Measurements from ENCODE around the gene MAPT. TPM values are rescaled to one million over a fixed set of nuclear protein-coding genes. Genes with fewer than 3 reads are reported as not detected.

The MAPT gene
- total and polyA plus RNA-seq, 4 donors: 0.27 to 3.8 (median 1.8) TPM

DNA sequence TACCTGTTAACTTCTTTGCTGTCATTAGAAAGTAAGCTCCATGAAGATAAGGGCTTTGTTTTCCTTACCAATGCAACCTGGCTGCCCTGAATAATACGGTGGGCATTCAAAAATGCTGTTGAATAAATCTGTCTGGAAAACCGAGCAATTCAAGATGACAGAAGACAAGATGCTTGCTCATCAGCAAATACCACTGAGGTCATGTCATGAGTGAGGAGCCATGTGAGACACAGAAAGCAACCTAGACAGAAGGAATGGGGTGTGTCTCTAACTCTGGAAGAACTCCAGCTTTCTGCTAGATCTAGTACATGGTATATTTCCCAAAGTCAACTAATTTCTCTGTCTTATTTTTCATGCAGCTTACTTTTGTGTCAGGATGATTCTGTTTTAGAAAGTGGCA lies 168.9 kb downstream of the MAPT start:
- Histone ChIP-seq H3K4me3 (no peak overlapping the region), H3K9me3 (ENCODE audit: control insufficient read depth in 4 of 4, insufficient read depth in 3 of 4, low read length in 3 of 4) (no peaks in the 10 kb centered on the region), H3K27me3 (ENCODE audit: control insufficient read depth in 3 of 3, insufficient read depth in 3 of 3, low read length in 2 of 3) (no peaks in the 10 kb centered on the region), H3K9ac (ENCODE audit: insufficient read depth in 1 of 2, low read length in 2 of 2) (no peak overlapping the region), H3K36me3 (ENCODE audit: control insufficient read depth in 4 of 4, insufficient read depth in 4 of 4, low read length in 4 of 4) (peaks cover 16 to 36% (median 23%) of the 10 kb centered on the region in 4 donors), H3K27ac (ENCODE audit: low read depth in 1 of 2, low read length in 1 of 2) (no peak overlapping the region), H3K4me1 (ENCODE audit: control insufficient read depth in 5 of 5, insufficient read depth in 5 of 5, low read length in 5 of 5) (no peaks in the 10 kb centered on the region)
- DNase-seq: no peak
- no peak for ATAC-seq (ENCODE audit: insufficient read depth, low FRiP score)
- WGBS, 2 donors: 69 to 78% methylated on average over 2 of the region's 2 CpGs
- TF ChIP-seq, protein P1, sequence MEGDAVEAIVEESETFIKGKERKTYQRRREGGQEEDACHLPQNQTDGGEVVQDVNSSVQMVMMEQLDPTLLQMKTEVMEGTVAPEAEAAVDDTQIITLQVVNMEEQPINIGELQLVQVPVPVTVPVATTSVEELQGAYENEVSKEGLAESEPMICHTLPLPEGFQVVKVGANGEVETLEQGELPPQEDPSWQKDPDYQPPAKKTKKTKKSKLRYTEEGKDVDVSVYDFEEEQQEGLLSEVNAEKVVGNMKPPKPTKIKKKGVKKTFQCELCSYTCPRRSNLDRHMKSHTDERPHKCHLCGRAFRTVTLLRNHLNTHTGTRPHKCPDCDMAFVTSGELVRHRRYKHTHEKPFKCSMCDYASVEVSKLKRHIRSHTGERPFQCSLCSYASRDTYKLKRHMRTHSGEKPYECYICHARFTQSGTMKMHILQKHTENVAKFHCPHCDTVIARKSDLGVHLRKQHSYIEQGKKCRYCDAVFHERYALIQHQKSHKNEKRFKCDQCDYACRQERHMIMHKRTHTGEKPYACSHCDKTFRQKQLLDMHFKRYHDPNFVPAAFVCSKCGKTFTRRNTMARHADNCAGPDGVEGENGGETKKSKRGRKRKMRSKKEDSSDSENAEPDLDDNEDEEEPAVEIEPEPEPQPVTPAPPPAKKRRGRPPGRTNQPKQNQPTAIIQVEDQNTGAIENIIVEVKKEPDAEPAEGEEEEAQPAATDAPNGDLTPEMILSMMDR (IDR thresholded peaks at IDR 0.05; ENCODE audit: control extremely low read depth, extremely low read depth): no peak

DNA sequence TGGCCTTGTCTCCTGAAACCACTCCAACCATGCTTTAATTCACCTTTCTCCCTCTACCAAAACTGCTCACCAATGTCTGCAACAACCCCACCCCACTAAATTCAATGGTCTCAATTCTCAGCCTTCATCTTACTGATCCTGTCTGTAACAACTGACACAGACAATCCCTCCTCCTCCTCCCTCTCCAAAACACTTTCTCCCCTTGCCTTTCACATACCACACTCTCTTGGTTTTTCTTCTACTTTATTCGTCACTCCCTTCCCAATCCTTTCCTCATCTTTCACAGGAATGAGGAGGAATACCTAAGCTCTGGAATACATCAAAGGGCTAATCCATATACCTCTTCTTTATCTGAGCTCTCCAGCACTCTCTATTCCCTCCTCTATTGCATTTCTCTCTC lies 170.1 kb downstream of the MAPT start:
- peaks cover 16 to 32% (median 23%) of the 10 kb centered on the region in 4 donors for H3K36me3 ChIP-seq (ENCODE audit: control insufficient read depth in 4 of 4, insufficient read depth in 4 of 4, low read length in 4 of 4)
- TF ChIP-seq, protein P1 (IDR thresholded peaks at IDR 0.05; ENCODE audit: control extremely low read depth, extremely low read depth): no peak
- no peak overlapping the region for H3K27ac ChIP-seq (ENCODE audit: low read depth in 1 of 2, low read length in 1 of 2)

DNA sequence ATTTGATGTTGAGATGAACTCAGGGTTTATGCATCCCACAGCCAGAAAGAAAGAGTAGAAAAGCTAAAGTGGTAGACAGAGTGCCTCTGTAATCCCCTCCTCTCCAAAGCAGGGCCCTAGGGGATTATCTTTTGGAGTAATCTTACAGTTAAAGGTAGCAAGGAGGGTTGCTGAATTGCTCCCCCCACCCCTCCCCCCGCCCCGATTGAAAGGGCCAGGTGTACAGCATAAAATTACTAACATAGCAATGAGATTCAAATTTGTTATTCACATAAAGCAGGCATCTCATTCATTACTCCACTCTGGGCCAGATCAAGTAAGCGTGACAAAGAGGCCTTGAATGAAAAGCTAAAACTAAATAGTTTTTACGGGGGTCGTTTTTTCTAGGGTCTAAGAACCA lies 177.4 kb downstream of the MAPT start:
- Histone ChIP-seq H3K9me3 (ENCODE audit: control insufficient read depth in 4 of 4, insufficient read depth in 3 of 4, low read length in 3 of 4) (no peaks in the 10 kb centered on the region), H3K4me3 (no peak overlapping the region), H3K36me3 (ENCODE audit: control insufficient read depth in 4 of 4, insufficient read depth in 4 of 4, low read length in 4 of 4) (peaks cover 0 to 10% (median 2%) of the 10 kb centered on the region in 4 donors), H3K27ac (ENCODE audit: low read depth in 1 of 2, low read length in 1 of 2) (no peak overlapping the region), H3K4me1 (ENCODE audit: control insufficient read depth in 5 of 5, insufficient read depth in 5 of 5, low read length in 5 of 5) (peaks cover 0 to 8% (median 0%) of the 10 kb centered on the region in 5 donors), H3K27me3 (ENCODE audit: control insufficient read depth in 3 of 3, insufficient read depth in 3 of 3, low read length in 2 of 3) (no peaks in the 10 kb centered on the region), H3K9ac (ENCODE audit: insufficient read depth in 1 of 2, low read length in 2 of 2) (no peak overlapping the region)
- 92 to 95% methylated on average over 5 of the region's 5 CpGs for WGBS, 2 donors
- ATAC-seq (ENCODE audit: insufficient read depth, low FRiP score): no peak
- TF ChIP-seq, protein P1 (IDR thresholded peaks at IDR 0.05; ENCODE audit: control extremely low read depth, extremely low read depth): no peak
- DNase-seq: no peak

More for the DNA sequence above, 170.1 kb downstream of the MAPT start:
- DNase-seq (no peak), ATAC-seq (ENCODE audit: insufficient read depth, low FRiP score) (no peak)
- H3K9me3 ChIP-seq (ENCODE audit: control insufficient read depth in 4 of 4, insufficient read depth in 3 of 4, low read length in 3 of 4): no peaks in the 10 kb centered on the region
- H3K27me3 ChIP-seq (ENCODE audit: control insufficient read depth in 3 of 3, insufficient read depth in 3 of 3, low read length in 2 of 3): no peaks in the 10 kb centered on the region
- no peak overlapping the region for H3K4me3 ChIP-seq
- peaks cover 0 to 1% (median 0%) of the 10 kb centered on the region in 5 donors for H3K4me1 ChIP-seq (ENCODE audit: control insufficient read depth in 5 of 5, insufficient read depth in 5 of 5, low read length in 5 of 5)
- no peak overlapping the region for H3K9ac ChIP-seq (ENCODE audit: insufficient read depth in 1 of 2, low read length in 2 of 2)
- WGBS, 2 donors: 90% methylated on average over 1 of the region's 1 CpG

DNA sequence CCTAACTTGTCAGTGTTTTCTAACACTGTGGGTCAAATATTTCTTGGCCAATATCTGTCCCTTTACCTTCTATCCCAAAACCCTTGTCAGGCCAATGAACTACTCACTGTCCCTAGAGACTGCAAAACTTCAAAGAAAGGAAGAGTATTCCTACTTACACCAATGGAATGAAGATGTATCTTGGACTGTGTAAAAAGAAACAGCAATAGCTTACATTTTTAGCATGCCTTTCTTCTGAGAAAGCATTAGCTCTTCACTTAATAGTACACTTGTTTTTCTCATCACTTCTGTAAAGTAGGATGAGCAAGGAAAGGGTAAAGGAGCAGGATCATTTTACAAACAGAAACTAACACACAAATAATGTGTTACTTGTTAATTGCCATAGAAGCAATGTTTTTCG lies 178.6 kb downstream of the MAPT start:
- DNase-seq: no peak
- TF ChIP-seq, protein P1 (IDR thresholded peaks at IDR 0.05; ENCODE audit: control extremely low read depth, extremely low read depth): no peak
- no peak overlapping the region for H3K4me3 ChIP-seq
- WGBS, 2 donors: 91% methylated on average over 1 of the region's 1 CpG
- ATAC-seq (ENCODE audit: insufficient read depth, low FRiP score): no peak
- no peak overlapping the region for H3K27ac ChIP-seq (ENCODE audit: low read depth in 1 of 2, low read length in 1 of 2)
- peaks cover 0 to 10% (median 3%) of the 10 kb centered on the region in 4 donors for H3K36me3 ChIP-seq (ENCODE audit: control insufficient read depth in 4 of 4, insufficient read depth in 4 of 4, low read length in 4 of 4)
- H3K27me3 ChIP-seq (ENCODE audit: control insufficient read depth in 3 of 3, insufficient read depth in 3 of 3, low read length in 2 of 3): no peaks in the 10 kb centered on the region
- peaks cover 0 to 9% (median 0%) of the 10 kb centered on the region in 5 donors for H3K4me1 ChIP-seq (ENCODE audit: control insufficient read depth in 5 of 5, insufficient read depth in 5 of 5, low read length in 5 of 5)
- H3K9me3 ChIP-seq (ENCODE audit: control insufficient read depth in 4 of 4, insufficient read depth in 3 of 4, low read length in 3 of 4): no peaks in the 10 kb centered on the region
- H3K9ac ChIP-seq (ENCODE audit: insufficient read depth in 1 of 2, low read length in 2 of 2): no peak overlapping the region

All from lung (tissue), 12 donors.